ENCODE data around the gene ARAP1. TPM values are rescaled to one million over a fixed set of nuclear protein-coding genes. Genes with fewer than 3 reads are reported as not detected.

The ARAP1 gene
- total and polyA plus RNA-seq, 2 of the 8 experiments (the other 6 are each of a cell fraction or from before 2014, with no cell fraction given): 25.7 to 61.6 TPM

DNA sequence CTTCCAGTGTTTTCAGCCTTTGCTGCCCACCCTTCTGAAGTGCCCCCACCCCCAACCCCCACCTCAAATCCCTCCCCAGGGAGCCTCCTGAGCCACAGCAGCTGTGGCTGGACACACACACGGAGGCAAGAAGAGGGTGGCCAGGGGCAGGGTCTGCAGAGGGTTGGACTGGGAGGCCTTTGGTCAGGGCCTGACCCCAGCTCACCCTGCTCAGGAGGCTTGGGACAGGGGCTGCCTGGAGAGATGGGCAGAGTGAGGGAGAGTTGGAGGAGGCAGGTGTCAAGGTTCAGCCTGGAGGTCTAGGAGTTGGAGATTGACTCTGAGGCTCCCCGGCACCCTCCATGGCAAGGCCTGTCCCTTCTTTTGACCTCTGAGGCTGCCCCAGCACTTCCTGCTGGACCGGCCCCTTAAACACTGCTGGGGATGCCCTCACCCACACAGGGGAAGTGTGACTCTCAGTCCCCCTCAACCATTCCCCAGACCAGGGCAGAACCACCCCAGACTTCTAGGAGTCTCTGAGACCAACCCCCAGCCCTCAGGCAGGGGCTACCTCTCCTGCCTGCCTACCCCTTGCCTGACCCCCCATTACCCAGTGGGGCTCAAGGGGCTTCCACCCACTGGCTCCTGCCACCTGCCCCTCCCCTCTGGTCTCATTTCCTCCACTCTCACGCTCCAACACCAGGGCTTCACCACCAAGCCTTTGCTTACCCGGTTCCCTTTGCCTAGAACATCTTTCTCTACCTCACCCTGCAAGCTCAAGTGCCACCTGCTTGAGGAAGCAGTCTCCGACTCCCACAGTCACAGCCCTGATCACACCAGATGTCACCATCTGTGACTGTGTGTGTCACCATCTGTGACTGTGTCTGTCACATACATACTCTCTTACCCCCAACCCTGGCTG, 8.6 kb downstream of the ARAP1 start (continued):
- TF ChIP-seq EZH2 (IDR thresholded peaks at IDR 0.05; ENCODE audit: low read depth, low read length, severe bottlenecking) (no peak), TEAD4 (IDR thresholded peaks at IDR 0.05; ENCODE audit: low read depth, low read length) (no peak), KDM4A (IDR thresholded peaks at IDR 0.05; ENCODE audit: low read depth, low read length, severe bottlenecking) (no peak), GABPA (IDR thresholded peaks at IDR 0.05; ENCODE audit: borderline replicate concordance, insufficient read depth, low read length) (no peak), EGR1 (IDR thresholded peaks at IDR 0.05; ENCODE audit: borderline replicate concordance, low read depth, low read length) (no peak), TBP (IDR thresholded peaks at IDR 0.05; ENCODE audit: low read depth, low read length) (no peak)
- TF ChIP-seq, protein P1, sequence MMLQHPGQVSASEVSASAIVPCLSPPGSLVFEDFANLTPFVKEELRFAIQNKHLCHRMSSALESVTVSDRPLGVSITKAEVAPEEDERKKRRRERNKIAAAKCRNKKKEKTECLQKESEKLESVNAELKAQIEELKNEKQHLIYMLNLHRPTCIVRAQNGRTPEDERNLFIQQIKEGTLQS (IDR thresholded peaks at IDR 0.05; ENCODE audit: insufficient read depth, low read depth, low read length): no peak

All from H1 (cell line).